IMR-90 (cell line): ENCODE results near the gene SREK1. TPM values are rescaled to one million over a fixed set of nuclear protein-coding genes. Genes with fewer than 3 reads are reported as not detected.

Experiments used
- ATAC-seq: fragments of 200-7000 bp; cut with Tn5 transposase; 2 replicates; pipeline ENCODE4 v1.9.1; 2020; ENCODE audit warnings: low read depth, mild to moderate bottlenecking, moderate library complexity
- BruUV-seq: library from RNA; stranded (reverse); fragments of 400-500 nt; replicated peaks from 2 replicates; lab custom pipeline; 2021; lab: Mats Ljungman, UMichigan
- CTCF ChIA-PET: fragments of 300-600 bp; formaldehyde crosslinking; extraction: SDS; loops from one replicate; lab custom pipeline; 2021; ENCODE audit warnings: antibody characterized with exemption; lab: Yijun Ruan, JAX
- POLR2A ChIA-PET: fragments of 300-600 bp; sonication (Branson Sonifier 250); formaldehyde crosslinking; loops from one replicate; lab custom pipeline; 2022; ENCODE audit warnings: antibody characterized with exemption; ENCODE audit not compliant: unreplicated experiment; lab: Charles Lee
- DNase-seq: peaks from one replicate; pipeline ENCODE4 v3.0.0; 2013
- H2AFZ ChIP-seq: replicated peaks from 2 replicates; pipeline ENCODE3; 2013; ENCODE audit warnings: low read length, mild to moderate bottlenecking; ENCODE audit not compliant: poor library complexity
- H2AK5ac ChIP-seq: 2 replicates; pipeline ENCODE4 v1.6.1; 2013; ENCODE audit warnings: low read depth, low read length, inconsistent platforms
- H2AK9ac ChIP-seq: replicated peaks from 2 replicates; pipeline ENCODE3; 2013; ENCODE audit warnings: mild to moderate bottlenecking, low read depth, low read length, moderate library complexity; ENCODE audit not compliant: poor library complexity
- H2BK120ac ChIP-seq: 2 replicates; pipeline ENCODE4 v1.6.1; 2013; ENCODE audit warnings: low read depth, low read length, inconsistent platforms
- H2BK15ac ChIP-seq: 3 replicates; pipeline ENCODE4 v1.6.1; 2013; ENCODE audit warnings: low read depth, low read length, inconsistent platforms
- H2BK20ac ChIP-seq: 2 replicates; pipeline ENCODE4 v1.6.1; 2013; ENCODE audit warnings: low read depth, mild to moderate bottlenecking, inconsistent platforms, low read length, moderate library complexity
- H2BK5ac ChIP-seq: 2 replicates; pipeline ENCODE4 v1.6.1; 2013; ENCODE audit warnings: mild to moderate bottlenecking, low read depth, low read length, inconsistent platforms; ENCODE audit not compliant: poor library complexity, severe bottlenecking
- H3K14ac ChIP-seq: replicated peaks from 2 replicates; pipeline ENCODE4 v1.6.1; 2013; ENCODE audit warnings: low read depth, low read length, inconsistent platforms
- H3K18ac ChIP-seq: 2 replicates; pipeline ENCODE4 v1.6.1; 2013; ENCODE audit warnings: low read depth, low read length, control low read depth
- H3K23ac ChIP-seq: 2 replicates; pipeline ENCODE4 v1.6.1; 2013; ENCODE audit warnings: low read depth, low read length, inconsistent platforms
- H3K27ac ChIP-seq: 2 replicates; pipeline ENCODE4 v1.5.1; 2013; ENCODE audit warnings: mild to moderate bottlenecking, control low read depth, low read length; ENCODE audit not compliant: insufficient read depth
- H3K27me3 ChIP-seq: 2 replicates; pipeline ENCODE4 v1.6.1; 2013; ENCODE audit warnings: low read length; ENCODE audit not compliant: control insufficient read depth, insufficient read depth
- H3K36me3 ChIP-seq: 2 replicates; pipeline ENCODE4 v1.6.1; 2013; ENCODE audit warnings: low read length, mixed read lengths; ENCODE audit not compliant: control insufficient read depth, insufficient read depth
- H3K4ac ChIP-seq: 2 replicates; pipeline ENCODE4 v1.6.1; 2013; ENCODE audit warnings: low read depth, low read length, inconsistent platforms
- H3K4me1 ChIP-seq: 2 replicates; pipeline ENCODE4 v1.6.1; 2013; ENCODE audit warnings: low read length, mixed read lengths; ENCODE audit not compliant: control insufficient read depth, insufficient read depth
- H3K4me2 ChIP-seq: 2 replicates; pipeline ENCODE4 v1.6.1; 2013; ENCODE audit warnings: low read depth, mild to moderate bottlenecking, control low read depth, low read length, moderate library complexity
- H3K4me3 ChIP-seq: 2 replicates; pipeline ENCODE4 v1.5.1; 2013; ENCODE audit warnings: low read depth, mild to moderate bottlenecking, control low read depth, low read length, moderate library complexity; ENCODE audit not compliant: insufficient read depth
- H3K56ac ChIP-seq: 2 replicates; pipeline ENCODE4 v1.6.1; 2013; ENCODE audit warnings: low read length, inconsistent platforms; ENCODE audit not compliant: insufficient read depth; ENCODE audit errors: extremely low read depth
- H3K79me1 ChIP-seq, 2 experiments: 2 replicates each; pipeline ENCODE4 v1.6.1; 2013; ENCODE audit warnings: low read length in 2 of 2, inconsistent platforms in 1 of 2, low read depth in 1 of 2
- H3K9ac ChIP-seq: 2 replicates; pipeline ENCODE4 v1.6.1; 2013; ENCODE audit warnings: low read depth, low read length, control low read depth
- H3K9me1 ChIP-seq: 2 replicates; pipeline ENCODE4 v1.6.1; 2013; ENCODE audit warnings: low read length, inconsistent platforms; ENCODE audit not compliant: insufficient read depth
- H3K9me3 ChIP-seq: 2 replicates; pipeline ENCODE4 v1.6.1; 2013; ENCODE audit warnings: low read length; ENCODE audit not compliant: control insufficient read depth, insufficient read depth
- H4K20me1 ChIP-seq: 2 replicates; pipeline ENCODE4 v1.6.1; 2013; ENCODE audit warnings: low read length, inconsistent platforms; ENCODE audit not compliant: insufficient read depth
- H4K5ac ChIP-seq: 2 replicates; pipeline ENCODE4 v1.6.1; 2013; ENCODE audit warnings: mild to moderate bottlenecking, low read depth, low read length, control low read depth
- H4K8ac ChIP-seq, 2 experiments: 2 replicates each; pipeline ENCODE4 v1.6.1; 2013; ENCODE audit warnings: low read depth in 2 of 2, low read length in 2 of 2, control low read depth in 1 of 2, inconsistent platforms in 1 of 2
- H4K91ac ChIP-seq: 2 replicates; pipeline ENCODE4 v1.6.1; 2013; ENCODE audit warnings: low read depth, low read length, inconsistent platforms; ENCODE audit not compliant: insufficient read depth
- BHLHE40 ChIP-seq: fragments of 150-350 bp; IDR thresholded peaks from 2 replicates; pipeline ENCODE4 v1.6.1; 2016; ENCODE audit warnings: mild to moderate bottlenecking, low read depth, low read length
- CEBPB ChIP-seq: IDR thresholded peaks from 2 replicates; pipeline ENCODE4 v1.6.1; 2012; ENCODE audit warnings: low read depth, low read length, improper control_type of control experiment
- CHD1 ChIP-seq: IDR thresholded peaks from 2 replicates; pipeline ENCODE4 v1.6.1; 2012; ENCODE audit warnings: low read depth, low read length, improper control_type of control experiment
- CTCF ChIP-seq: conservative IDR thresholded peaks from 2 replicates; pipeline ENCODE4 v1.5.1; 2012; ENCODE audit warnings: mild to moderate bottlenecking, low read depth, low read length, improper control_type of control experiment
- ELK1 ChIP-seq: fragments of 150-350 bp; IDR thresholded peaks from 2 replicates; pipeline ENCODE4 v1.6.1; 2016; ENCODE audit warnings: low read depth, mild to moderate bottlenecking, low read length, moderate library complexity, borderline replicate concordance
- FOS ChIP-seq: fragments of 150-350 bp; IDR thresholded peaks from 2 replicates; pipeline ENCODE4 v1.6.1; 2016; ENCODE audit warnings: low read depth, low read length
- MAZ ChIP-seq: IDR thresholded peaks from 2 replicates; pipeline ENCODE4 v1.6.1; 2012; ENCODE audit warnings: low read depth, mild to moderate bottlenecking, low read length, improper control_type of control experiment, moderate library complexity, borderline replicate concordance
- NFE2L2 ChIP-seq: fragments of 150-350 bp; IDR thresholded peaks from 2 replicates; pipeline ENCODE4 v1.6.1; 2016; ENCODE audit warnings: low read depth, mild to moderate bottlenecking, low read length
- POLR2A ChIP-seq: IDR thresholded peaks from 2 replicates; pipeline ENCODE4 v1.6.1; 2012; ENCODE audit warnings: mild to moderate bottlenecking, low read depth, low read length
- RAD21 ChIP-seq: IDR thresholded peaks from 2 replicates; pipeline ENCODE4 v1.6.1; 2012; ENCODE audit warnings: low read length, improper control_type of control experiment
- RCOR1 ChIP-seq: IDR thresholded peaks from 2 replicates; pipeline ENCODE4 v1.6.1; 2012; ENCODE audit warnings: mild to moderate bottlenecking, low read length, improper control_type of control experiment; ENCODE audit not compliant: insufficient replicate concordance
- RFX5 ChIP-seq: IDR thresholded peaks from 2 replicates; pipeline ENCODE4 v1.8.0; 2012; ENCODE audit warnings: low read depth, mild to moderate bottlenecking, low read length, moderate library complexity
- SMC3 ChIP-seq: fragments of 150-350 bp; IDR thresholded peaks from 2 replicates; pipeline ENCODE4 v1.6.1; 2016; ENCODE audit warnings: low read depth, mild to moderate bottlenecking, antibody characterized with exemption, low read length, moderate library complexity
- USF2 ChIP-seq: fragments of 150-350 bp; IDR thresholded peaks from 2 replicates; pipeline ENCODE4 v1.6.1; 2017; ENCODE audit warnings: mild to moderate bottlenecking, antibody characterized with exemption, low read length, low read depth
- WGBS, 2 experiments: methylation state at CpG; one replicate each; pipeline versions ENCODE4 v1.1.5 to v1.1.7; 2013; ENCODE audit warnings: missing lambda C conversion rate in 2 of 2; ENCODE audit not compliant: insufficient read length in 1 of 2; ENCODE audit errors: extremely low coverage in 2 of 2; 5-methylcytosine and 5-hydroxymethylcytosine counted together
- dilution Hi-C: fragments of 300-500 bp; cut with HindIII; formaldehyde crosslinking; loops from one replicate; pipeline ENCODE4 v1.14.3; 2018; ENCODE audit warnings: low sequenced_read_pairs; ENCODE audit not compliant: unreplicated experiment
- in situ Hi-C: fragments of 300-500 bp; cut with MboI; formaldehyde crosslinking; loops from 3 replicates; pipeline ENCODE4 v1.14.3; 2019; ENCODE audit warnings: low sequenced_read_pairs, inconsistent platforms, mixed read lengths
- intact Hi-C: fragments of 100-400 bp; cut with micrococcal nuclease; formaldehyde crosslinking; loops from 2 replicates; pipeline ENCODE4 v1.10.0; 2022
- polyA plus RNA-seq, 3 experiments: library from polyadenylated mRNA; depleted of rRNA; stranded (reverse); fragments of >200 nt; gene quantifications; 2 replicates each; pipeline ENCODE4 v1.2.3, GENCODE V29; 2012; ENCODE audit warnings: low replicate concordance in 1 of 3
- total RNA-seq: library from RNA; depleted of rRNA; stranded (reverse); fragments of >200 nt; gene quantifications from 2 replicates; pipeline ENCODE4 v1.2.3, GENCODE V29; 2012

SREK1 gene
- total and polyA plus RNA-seq, 2 of the 4 experiments (the other 2 are of a cell fraction) = 23.0 to 36.2 TPM

- Histone ChIP-seq H3K9ac (no peak overlapping the region), H3K36me3 (no peaks in the 10 kb centered on the region), H2AFZ (no peak overlapping the region), H2BK20ac (no peak overlapping the region), H3K79me1 (peaks cover 0 to 5% of the 10 kb centered on the region in 2 experiments; a peak in 2 of 4 replicates), H3K4me2 (no peak overlapping the region), H4K5ac (no peak overlapping the region), H3K9me1 (no peaks in the 10 kb centered on the region), H4K20me1 (no peaks in the 10 kb centered on the region), H4K8ac (no peak overlapping the region), H3K4me3 (no peak overlapping the region), H3K9me3 (no peaks in the 10 kb centered on the region), H3K14ac (no peak overlapping the region), H3K23ac (no peak overlapping the region), H3K27ac (no peak overlapping the region), H2BK5ac (no peak overlapping the region), H3K18ac (no peak overlapping the region), H2BK15ac (no peak overlapping the region), H2BK120ac (no peak overlapping the region), H3K27me3 (no peaks in the 10 kb centered on the region), H3K4ac (no peak overlapping the region), H3K56ac (no peak overlapping the region), H4K91ac (no peak overlapping the region), H3K4me1 (no peaks in the 10 kb centered on the region; the same call in 1 of the 2 replicates), H2AK5ac (no peak overlapping the region), H2AK9ac (no peak overlapping the region)
- no TSS peak for BruUV-seq
- dilution Hi-C loops = no loop called here
- no peak for TF ChIP-seq FOS
- TF ChIP-seq BHLHE40 = no peak
- TF ChIP-seq RFX5 = no peak
- TF ChIP-seq CEBPB = no peak
- TF ChIP-seq NFE2L2 = no peak
- no peak for TF ChIP-seq SMC3
- TF ChIP-seq RAD21 = no peak
- TF ChIP-seq RCOR1 = no peak
- no peak for TF ChIP-seq CTCF
- no peak for TF ChIP-seq USF2
- no peak for TF ChIP-seq POLR2A
- no peak for TF ChIP-seq ELK1
- no peak for TF ChIP-seq MAZ
- no peak for TF ChIP-seq CHD1
- CTCF ChIA-PET = interaction anchor here (0.7 kb wide), 1 partner anchor 60 kb away, joined by 3 read pairs; no protein-coding TSS in a partner anchor
- WGBS, 2 experiments = no CpG with 5 or more reads among the region's 1 CpG
- ATAC-seq (no peak), DNase-seq (no peak)
- in situ Hi-C loops = no loop called here
- intact Hi-C loops = no loop called here
- POLR2A ChIA-PET = interaction anchor here (0.5 kb wide), 1 partner anchor 131 kb away, joined by 3 read pairs; no protein-coding TSS in a partner anchor
Observed at GRCh38 chr5:66138637-66139317, 5.3 kb upstream of the SREK1 start.
